HG02678 (cell line): ENCODE results near the gene GCM1.

Source experiments
- ATAC-seq: cut with Tn5 transposase; IDR thresholded peaks from one replicate; pipeline ENCODE4 v1.9.1; 2021; ENCODE audit warnings: mild to moderate bottlenecking, moderate library complexity; ENCODE audit not compliant: unreplicated experiment

Gene GCM1

GRCh38 chr6:53152576-53152975 lies 3.9 kb upstream of the GCM1 start:
- no peak for ATAC-seq

- ATAC-seq, result no peak
These were observed 3.0 kb upstream of the GCM1 start for GRCh38 chr6:53151676-53152075.

GRCh38 chr6:53144802-53145201 lies 3.8 kb downstream of the GCM1 start:
- no peak for ATAC-seq

DNA sequence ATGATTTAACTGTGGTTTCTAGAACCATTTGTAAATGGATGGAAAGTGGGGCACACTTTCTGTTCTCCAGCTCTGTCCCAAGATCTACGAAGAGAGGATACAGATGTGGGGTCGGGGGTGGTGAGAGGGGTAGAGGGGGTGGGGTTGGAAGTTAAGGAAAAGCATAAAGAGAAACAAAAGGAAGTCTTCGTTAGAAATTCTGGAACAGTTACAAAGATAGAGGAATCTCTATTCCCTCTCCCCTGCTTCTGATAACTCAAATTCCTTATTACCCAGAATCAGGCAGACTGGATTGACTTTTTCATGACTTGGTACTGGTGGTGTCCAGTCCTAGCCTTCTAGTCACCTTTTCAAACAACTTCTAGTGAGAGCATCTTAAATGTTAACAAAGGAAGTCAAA lies 4.9 kb downstream of the GCM1 start:
- no peak for ATAC-seq

DNA sequence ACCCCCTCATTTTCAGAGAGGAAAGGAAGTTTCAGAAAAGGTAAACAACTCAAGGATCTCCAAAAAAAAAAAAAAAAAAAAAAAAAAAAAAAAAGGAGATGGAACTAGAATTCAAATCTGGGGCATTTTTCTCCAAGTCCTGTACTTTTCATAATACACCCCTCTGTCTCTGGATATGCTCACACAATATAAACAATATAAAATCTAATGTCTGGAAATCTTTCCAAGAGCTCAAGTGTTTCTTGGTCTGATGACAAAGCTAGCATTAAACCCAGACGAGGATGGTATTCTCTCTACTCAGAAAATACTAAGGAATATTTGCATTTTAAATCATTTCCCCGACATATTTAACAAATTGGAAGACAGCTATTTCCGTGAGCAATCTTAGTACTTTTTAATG lies 5.8 kb downstream of the GCM1 start:
- no peak for ATAC-seq

- no peak for ATAC-seq
These were observed 8.7 kb downstream of the GCM1 start for GRCh38 chr6:53139841-53140413.

DNA sequence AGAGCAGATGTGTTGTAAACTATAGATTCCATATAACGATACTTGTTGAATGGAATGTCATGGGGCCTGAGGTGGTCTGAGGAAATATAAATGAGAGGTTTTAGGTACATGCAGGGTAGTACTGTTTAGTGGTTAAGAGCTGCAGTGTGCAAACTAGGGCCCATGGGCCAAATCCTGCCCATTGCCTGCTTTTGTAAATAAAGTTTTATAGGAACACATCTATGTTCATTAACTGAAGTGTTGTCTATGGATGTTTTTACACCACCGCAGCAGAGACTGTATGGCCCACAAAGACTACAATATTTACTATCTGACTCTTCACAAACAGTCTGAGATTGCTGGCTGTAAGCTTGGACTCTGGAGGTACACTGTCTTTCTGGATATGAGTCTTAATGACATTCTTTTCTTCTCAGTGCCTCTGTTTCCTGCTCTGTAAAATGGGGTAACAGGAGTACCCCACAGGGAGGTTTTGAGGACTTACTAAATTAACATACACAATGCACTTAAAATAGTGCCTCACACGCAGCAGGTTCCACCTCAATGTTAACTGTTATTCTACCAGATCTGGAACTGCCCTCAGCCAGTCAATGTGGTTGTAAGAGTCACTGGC lies 12.5 kb downstream of the GCM1 start:
- ATAC-seq, result no peak

GRCh38 chr6:53134601-53135235 lies 13.9 kb downstream of the GCM1 start:
- no peak for ATAC-seq

GRCh38 chr6:53133961-53134360 lies 14.7 kb downstream of the GCM1 start:
- ATAC-seq, result no peak

DNA sequence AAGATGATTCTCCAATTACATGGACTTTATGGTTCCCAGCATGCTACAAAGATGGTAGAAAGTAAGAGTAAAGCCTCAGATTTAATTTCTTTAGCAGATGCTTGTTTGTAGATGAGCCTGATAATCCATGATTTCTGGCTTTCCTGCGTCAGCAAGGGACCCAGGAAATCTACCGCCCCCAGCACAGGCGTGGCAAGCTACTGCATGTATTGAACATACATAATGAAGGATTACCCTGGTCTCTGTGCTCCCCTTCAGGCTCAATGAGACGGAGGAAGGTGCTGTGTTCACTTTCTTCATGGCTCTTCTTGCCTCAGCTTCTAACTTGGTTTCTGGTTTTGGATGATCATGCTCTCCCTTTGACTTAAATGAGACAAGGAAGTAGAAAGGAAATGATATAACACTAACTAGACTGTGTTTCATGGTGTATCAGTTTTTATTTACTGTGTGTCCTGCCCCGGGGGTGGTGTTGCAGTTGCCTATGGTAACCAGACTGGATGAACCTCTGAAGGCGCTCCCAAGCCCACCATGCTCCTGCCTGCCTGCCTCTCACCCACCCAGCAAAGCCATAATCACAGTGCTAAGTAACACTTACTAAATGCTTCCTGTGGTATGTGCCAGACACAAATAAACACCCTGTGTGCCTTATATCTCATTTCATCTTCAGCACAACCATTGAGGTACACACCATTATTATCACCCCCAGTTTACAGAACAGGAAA lies 17.9 kb downstream of the GCM1 start:
- ATAC-seq, result no peak

- no peak for ATAC-seq
These were observed 19.8 kb downstream of the GCM1 start for GRCh38 chr6:53128842-53129241.

- no peak for ATAC-seq
These were observed 23.4 kb downstream of the GCM1 start for GRCh38 chr6:53125276-53125675.

DNA sequence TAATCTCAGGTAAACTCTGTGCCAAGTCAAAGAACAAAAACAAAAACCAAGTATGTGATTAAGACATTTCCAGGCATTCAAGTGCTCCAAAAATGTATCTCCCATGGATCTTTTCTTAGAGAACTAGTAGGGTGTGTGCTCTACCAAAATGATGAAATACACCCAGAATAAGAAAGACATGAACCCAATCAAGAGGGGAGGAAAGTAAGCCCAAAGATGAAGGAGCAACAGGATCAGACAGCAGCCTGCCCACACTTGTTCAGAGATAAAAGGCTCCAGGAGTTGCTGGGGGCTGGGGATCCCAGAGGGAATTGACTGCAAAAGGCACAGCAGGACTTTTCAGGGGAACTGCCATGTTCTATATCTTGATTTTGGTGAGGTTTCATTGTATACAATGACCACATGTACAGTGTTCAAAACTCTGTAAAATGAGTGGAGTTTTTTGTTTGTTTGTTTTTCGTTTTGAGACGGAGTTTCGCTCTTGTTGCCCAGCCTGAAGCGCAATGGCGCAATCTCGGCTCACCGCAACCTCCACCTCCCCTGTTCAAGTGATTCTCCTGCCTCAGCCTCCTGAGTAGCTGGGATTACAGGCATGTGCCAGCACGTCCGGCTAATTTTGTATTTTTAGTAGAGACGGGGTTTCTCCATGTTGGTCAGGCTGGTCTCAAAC lies 24.4 kb downstream of the GCM1 start:
- no peak for ATAC-seq

DNA sequence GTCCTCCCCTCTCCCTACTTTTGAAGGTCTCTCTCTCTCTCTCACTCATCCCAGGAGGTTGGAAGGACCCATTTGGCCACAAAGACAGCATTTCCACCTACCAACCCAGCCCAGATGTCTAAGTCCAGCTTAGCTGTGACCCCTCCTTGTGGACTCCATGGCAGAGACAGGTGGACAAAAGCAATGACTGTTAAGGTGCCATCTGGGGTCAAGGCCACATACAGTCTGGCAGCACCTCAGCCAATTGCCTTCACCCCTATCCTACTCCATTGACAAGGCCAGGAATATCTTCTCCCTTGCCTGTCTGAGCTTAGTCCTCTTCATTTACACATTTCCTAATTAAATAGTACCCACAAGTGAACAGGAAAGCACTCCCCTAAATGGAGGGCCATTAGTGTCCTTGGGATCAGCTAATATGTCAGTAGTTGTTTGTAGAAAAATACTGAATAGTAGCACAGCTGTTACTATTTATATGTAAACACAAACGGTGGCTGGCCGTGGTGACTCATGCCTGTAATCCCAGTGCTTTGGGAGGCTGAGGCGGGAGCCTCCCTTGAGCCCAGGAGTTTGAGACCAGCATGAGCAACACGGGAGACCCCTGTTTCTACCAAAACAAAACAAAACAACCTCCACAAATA lies 28.8 kb downstream of the GCM1 start:
- no peak for ATAC-seq

GRCh38 chr6:53119349-53119748 lies 29.3 kb downstream of the GCM1 start:
- ATAC-seq, result no peak

- no peak for ATAC-seq
These were observed 32.9 kb downstream of the GCM1 start for GRCh38 chr6:53115741-53116140.

DNA sequence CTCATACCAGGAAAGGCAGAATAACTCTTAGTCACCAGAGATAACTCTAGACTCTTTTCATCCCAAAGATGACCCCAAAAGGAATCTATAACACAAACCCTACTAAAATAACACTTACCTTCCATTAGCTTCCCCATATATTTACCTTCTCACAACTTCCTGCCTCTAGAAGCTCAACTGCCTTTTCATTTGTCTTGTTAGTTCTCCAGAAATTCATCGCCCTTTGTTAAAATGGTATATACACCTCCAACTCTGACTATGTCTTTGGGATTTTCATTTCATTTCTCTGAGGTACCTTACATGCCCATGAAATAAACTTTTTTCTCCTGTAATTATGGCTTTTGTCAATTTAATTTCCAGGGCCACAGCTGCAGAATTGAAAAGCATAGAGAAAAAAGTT lies 33.5 kb downstream of the GCM1 start:
- no peak for ATAC-seq

DNA sequence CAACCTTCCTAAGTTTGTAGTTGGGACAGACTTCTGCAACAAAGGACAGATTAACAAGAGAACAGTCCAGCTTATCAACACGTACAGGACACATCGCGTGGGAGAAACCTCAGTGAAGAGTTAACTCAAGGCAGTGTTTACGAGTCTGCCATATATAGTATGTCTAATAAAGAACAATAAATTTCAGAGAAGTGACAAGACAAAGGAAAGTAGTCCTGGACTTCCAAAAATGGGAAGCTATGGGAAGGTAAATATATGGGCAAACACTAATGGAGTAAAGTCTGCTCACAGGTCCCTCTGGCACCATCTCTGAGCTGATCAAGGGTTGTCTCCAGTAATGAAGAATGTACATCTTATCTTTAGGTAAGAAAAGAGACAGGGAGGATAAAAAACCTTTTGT lies 34.9 kb downstream of the GCM1 start:
- ATAC-seq, result no peak

DNA sequence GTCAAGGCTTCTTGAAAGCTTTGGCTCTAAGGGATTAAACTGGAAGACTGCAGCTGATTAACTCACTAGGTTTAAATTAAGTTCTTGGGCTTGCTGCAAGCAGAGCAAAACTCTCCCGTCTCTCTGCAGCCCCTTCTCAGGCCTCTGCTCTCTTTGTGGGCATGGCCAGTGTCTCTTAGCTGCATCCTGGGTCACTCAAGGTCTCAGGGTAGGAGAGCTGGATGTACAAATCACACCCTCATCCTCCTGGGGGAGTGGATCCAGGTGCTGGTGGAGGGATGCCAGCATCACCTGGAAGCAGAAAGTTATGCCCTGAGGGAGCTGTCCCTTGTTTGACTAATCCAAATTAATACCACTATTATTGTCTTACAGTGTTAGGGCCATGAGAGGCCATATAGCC lies 35.8 kb downstream of the GCM1 start:
- ATAC-seq, result no peak

DNA sequence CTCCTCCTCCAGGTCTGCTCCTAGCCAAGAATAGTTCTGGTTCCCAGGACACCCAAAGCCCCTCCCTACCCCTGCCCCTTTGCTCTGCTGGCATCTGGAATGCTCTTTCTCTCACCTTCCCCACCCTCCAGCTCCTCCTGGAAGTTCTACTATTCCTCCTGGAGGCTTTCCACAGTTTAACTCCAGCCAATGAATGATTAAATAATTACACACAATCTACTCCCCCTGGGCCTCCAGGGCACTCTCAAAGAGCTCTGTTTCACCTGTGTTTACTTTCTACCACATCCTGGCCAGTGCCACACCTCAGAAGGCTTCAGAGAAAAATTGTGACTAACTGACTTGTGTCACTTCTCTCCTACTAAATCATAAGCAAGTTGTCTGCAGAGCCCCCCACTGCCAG lies 36.2 kb downstream of the GCM1 start:
- ATAC-seq, result no peak

DNA sequence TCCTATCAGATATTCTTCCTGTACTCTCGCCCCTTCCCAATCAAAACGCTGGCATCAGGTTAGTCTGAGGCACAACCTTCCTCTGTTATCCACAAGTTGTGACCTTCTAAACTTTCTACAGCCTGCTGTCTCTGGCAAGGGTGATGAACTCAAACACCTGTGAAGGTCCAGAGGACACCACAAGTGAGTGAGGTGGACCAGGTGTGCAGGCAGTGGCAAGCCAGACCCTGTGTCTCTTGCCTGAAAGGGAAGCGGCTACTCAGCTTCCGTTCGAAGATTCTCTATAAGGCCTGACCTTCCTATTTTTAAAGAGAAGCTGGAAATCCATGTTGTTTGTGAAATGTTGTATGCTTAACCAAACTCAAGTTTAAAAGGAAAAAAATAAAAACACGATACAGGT lies 36.8 kb downstream of the GCM1 start:
- ATAC-seq, result no peak
